HG03175 (cell line): ENCODE results near the gene PLXNA3.

ENCODE experiments used
- ATAC-seq: cut with Tn5 transposase; IDR thresholded peaks from one replicate; pipeline ENCODE4 v1.9.1; 2021; ENCODE audit warnings: mild to moderate bottlenecking, moderate library complexity; ENCODE audit not compliant: unreplicated experiment

The PLXNA3 gene

GRCh38 chrX:154476821-154477220 is 18.7 kb downstream of the PLXNA3 start:
- ATAC-seq: no peak

DNA sequence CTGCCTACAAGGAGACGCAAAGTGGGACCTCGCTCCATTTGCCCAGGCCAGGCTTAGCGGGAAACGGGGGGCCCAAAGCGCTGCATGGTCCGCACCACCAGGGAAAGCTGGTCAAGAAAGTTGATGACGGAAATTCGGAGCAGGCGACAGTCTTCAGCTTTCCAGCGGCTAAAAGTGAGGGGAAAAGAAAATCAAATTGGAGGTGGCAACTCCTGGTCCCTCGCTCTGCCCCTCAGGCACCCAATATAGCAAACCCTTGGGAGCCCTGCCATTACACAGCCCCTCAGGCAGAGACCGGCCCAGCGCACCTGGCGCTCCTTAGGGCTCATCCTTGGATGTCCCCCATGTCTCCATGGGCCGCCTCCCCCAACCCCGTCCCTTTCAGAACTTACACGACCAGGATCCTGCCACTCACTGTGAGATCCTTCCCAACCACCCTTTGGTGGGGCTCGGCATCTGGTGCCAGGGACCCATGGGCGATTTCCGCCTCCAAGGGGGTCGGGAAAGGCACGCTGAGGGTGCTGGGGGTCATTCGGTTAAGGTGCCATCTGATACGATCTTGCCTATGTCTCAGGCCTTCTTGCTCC is 19.9 kb downstream of the PLXNA3 start:
- no peak for ATAC-seq

- ATAC-seq: peak; percentile 90
Observed at GRCh38 chrX:154478728-154479622, 20.9 kb downstream of the PLXNA3 start, which contains the start of gene LAGE3. LAGE3 (minus strand) TSS chrX:154479281; CDS start chrX:154478915, 366 bp downstream.

DNA sequence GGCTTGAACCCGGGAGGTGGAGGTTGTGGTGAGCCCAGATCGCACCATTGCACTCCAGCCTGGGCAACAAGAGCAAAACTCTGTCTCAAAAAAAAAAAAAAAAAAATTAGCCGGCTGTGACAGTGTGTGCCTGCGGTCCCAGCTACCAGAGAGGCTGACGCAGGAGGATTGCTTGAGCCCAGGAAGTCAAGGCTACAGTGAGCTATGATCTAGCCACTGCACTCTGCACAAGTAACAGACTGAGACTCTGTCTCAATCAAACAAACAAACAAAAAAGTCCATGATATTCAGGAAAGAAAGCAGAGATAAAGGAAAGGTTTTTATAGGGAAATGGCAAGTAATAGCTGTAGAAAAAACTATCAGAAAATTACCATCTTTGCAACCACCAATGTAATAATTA is 23.1 kb downstream of the PLXNA3 start:
- no peak for ATAC-seq

- no peak for ATAC-seq
Observed at GRCh38 chrX:154481911-154482601, 24.0 kb downstream of the PLXNA3 start.

- no peak for ATAC-seq
Observed at GRCh38 chrX:154482786-154483185, 24.7 kb downstream of the PLXNA3 start.

DNA sequence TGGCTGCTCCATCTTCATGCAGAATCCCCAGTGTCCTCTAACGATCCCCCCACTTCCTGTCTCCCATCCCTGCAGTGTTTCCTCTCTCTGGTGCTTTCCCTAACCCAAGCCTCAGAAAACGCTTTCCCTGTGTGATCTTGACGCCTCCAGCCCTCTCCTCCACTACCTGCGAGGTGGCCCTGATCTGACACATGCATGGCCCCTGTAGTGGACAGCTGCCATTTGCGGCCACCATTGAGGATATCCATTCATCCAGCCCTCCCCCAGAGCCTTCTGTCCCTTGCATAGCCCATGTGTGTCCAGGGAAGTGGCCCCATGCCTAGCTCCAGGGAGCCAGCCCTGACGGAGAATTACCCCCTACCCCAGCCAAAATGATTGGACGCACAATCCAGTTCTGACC is 25.2 kb downstream of the PLXNA3 start:
- ATAC-seq: no peak

GRCh38 chrX:154484255-154485149 is 26.4 kb downstream of the PLXNA3 start:
- ATAC-seq: no peak

DNA sequence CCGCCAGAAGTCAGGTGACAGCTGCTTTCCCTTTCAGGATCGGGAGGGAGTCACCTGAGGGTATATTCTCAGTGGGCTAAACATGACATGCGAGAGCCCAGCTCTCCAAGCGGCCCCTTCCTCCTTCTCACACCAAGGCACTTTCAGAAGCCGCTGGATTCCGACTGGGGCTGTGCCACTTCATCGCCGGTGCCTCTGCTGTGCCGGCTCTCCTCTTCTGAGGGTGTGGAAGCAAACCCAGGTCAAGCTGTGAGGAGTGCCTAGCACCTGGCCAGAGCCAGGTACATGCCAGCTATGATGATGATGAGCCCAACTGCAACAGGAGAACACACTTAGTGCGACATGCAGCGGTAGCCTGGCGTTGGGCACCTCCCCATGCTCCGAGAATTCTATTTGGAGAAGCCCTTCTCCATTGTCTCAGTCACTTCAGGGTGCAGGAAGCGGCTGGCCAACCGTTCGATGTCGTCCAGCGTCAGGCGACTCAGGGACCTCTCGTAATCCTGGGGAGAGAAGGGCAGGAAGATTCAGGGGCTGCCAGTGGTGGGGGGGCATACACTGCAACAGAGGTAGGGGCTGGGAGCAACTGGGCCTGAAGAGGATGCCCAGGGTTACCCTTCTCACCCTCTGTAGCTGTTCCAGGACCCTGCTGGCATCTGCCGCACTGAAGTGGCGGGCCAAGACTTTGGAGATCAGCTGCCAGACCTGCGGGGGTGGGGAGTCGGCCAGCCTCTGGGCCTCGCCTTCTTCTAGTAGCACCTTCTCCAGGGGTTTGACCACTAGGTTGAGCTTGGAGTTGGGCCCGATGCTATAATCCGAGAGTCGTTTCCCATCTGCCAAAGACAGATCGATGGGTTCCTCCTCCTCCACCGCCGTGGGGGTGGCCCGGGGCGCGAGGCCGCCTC is 27.3 kb downstream of the PLXNA3 start:
- ATAC-seq: no peak

GRCh38 chrX:154486052-154486395 is 27.9 kb downstream of the PLXNA3 start:
- ATAC-seq: no peak

DNA sequence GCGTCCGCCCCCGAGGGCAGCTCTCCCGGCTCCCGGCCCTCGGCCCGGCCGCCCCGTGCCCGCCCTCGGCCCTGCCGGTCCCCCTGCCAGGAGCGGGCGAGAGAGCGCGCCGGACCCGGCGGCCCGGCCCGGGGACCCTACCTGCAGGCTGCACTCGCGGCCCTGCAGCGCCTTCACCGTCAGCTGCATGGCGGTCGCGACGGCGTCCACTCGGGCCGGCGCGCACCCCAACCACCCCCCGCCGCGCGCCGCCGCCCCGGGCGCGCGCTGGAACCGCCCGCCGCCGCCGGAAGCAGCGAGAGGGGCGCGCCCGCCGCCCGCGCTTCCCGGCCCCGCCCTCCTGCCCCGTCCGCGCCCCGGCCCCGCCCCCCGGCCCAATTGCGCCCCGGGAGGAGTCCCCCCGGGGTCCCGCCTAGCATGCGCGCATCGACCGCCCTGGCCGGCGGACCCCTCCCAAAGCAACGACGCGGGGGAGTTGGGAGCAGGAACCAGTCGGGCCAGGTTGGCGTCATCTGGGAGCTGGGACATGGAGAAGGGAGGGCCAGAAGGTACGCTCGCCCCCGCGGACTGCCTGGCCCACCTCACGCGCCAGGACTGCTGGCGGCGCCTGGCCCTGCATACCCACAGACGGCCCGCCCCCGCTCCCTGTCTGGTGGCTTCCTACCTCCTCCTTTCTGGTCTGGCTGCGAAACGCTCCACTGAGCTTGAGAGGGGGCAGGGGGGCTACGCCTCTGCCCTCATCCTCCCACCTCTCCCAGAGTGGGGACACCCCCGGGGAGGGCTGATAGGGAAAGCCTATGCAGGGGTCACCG is 28.5 kb downstream of the PLXNA3 start, which contains the start of gene UBL4A:
TSS of gene UBL4A (minus strand) at position 220 of the 812 bp plus-strand sequence. CDS start at position 189, 31 bp downstream.
- ATAC-seq: no peak

GRCh38 chrX:154487518-154488290 is 29.6 kb downstream of the PLXNA3 start:
- no peak for ATAC-seq

GRCh38 chrX:154488336-154489075 is 30.4 kb downstream of the PLXNA3 start:
- ATAC-seq: no peak

GRCh38 chrX:154489182-154489581 is 31.1 kb downstream of the PLXNA3 start:
- ATAC-seq: no peak

- ATAC-seq: peak; percentile 18
Observed at GRCh38 chrX:154490021-154490413, 31.9 kb downstream of the PLXNA3 start.

DNA sequence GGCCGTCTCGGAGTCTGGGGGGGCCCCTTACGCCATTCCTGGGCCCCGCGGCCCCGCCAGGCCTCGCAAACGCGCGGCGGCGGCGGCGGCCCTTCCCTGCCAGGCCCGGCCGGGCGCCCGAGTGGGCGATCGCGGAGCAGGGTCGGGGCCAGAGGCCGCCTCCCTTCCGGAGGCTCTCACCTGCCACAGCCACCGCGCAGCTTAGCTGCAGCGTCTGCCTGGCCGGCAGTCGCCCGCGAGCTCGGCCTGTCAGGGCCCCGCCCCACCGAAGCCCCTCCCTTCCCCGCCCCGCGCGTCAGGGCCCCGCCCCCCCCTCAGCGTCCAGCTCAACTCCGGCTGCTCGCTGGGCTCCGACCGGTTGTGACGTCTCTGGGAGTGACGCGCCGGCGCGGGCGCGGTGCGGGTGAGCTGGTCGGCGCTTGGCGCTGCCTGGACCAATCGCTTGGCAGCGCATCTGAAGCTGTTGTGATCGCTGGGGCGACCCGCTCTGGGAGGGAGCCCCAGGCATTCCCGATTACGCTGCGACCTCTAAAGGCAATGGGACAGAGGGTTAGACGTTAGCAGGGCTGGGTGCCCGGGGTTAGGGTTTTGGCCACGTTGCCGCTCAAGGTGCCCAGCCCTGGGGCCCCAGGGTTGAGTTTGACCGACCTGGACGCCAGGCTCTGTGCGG is 32.5 kb downstream of the PLXNA3 start, which contains the start of gene SLC10A3:
TSS of gene SLC10A3 (minus strand) at position 216 of the 670 bp plus-strand sequence. CDS start 1,689 bp downstream, outside the sequence.
- peak; percentile 83 for ATAC-seq

GRCh38 chrX:154494715-154495114 is 36.6 kb downstream of the PLXNA3 start:
- ATAC-seq: no peak
